Fibroblast of skin of back (primary cell): ENCODE data around the gene MON2.
"Not testable (repeated sequence)": the region's sequence is repeated elsewhere in the genome, so short reads cannot be mapped to it uniquely, and the experiment has no call there.

Source experiments
- DNase-seq: peaks from one replicate; pipeline ENCODE4 v3.0.0-alpha.2; 2013

Gene MON2

GRCh38 chr12:62552906-62553556 lies 86.4 kb downstream of the MON2 start:
- no peak for DNase-seq

DNA sequence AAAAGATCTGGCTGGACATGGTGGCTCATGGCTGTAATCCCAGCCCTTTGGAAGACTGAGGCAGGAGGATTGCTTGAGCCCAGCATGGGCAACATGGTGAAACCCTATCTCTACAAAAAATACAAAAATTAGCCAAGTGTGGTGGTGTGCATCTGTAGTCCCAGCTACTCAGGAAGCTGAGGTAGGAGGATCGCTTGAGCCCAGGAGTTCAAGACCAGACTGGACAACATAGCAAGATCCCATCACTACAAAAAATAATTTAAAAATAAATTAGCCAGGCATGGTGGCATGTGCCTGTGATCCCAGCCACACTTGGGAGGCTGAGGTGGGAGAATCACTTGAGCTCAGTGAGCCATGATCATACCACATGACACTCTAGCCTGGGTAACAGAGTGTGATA lies 92.7 kb downstream of the MON2 start:
- not testable (repeated sequence) for DNase-seq

DNA sequence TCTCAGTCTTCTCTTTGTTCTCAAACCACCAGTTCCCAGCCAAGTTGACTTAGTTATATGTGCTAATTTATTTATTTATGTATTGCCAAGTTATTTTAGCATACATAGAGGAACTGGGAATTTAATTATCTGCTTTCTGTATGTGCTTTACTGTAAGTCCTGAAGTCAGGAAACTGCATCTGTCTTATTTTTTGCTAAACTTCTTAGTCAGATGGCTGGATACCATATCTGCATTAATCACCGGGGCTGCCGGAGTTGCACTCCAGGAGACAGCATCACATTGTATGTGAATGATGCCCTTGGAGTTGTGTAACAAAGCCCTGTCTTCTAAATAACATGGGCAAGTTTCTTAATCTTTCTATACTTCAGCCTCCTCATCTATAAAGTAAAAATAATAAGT lies 96.2 kb downstream of the MON2 start:
- no peak for DNase-seq

GRCh38 chr12:62575036-62575435 lies 108.4 kb downstream of the MON2 start:
- no peak for DNase-seq

DNA sequence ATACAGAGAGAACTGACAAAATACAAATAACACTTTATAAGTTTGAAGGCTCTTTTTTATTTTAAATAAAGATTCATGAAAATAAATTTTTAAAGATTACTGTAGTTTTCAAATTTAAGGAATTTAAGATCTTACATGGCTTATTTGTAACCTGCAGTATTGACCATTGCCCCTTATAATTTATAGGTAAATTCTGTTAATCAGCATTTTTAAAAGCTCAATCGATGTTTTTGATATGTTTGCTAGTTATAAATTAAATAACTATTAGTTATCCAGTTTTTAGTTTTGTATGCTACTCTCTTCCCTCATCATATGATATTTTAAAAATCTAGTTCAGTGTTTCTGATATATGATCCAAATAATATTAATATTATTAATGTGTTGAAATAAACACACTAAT lies 109.9 kb downstream of the MON2 start:
- DNase-seq, result no peak

DNA sequence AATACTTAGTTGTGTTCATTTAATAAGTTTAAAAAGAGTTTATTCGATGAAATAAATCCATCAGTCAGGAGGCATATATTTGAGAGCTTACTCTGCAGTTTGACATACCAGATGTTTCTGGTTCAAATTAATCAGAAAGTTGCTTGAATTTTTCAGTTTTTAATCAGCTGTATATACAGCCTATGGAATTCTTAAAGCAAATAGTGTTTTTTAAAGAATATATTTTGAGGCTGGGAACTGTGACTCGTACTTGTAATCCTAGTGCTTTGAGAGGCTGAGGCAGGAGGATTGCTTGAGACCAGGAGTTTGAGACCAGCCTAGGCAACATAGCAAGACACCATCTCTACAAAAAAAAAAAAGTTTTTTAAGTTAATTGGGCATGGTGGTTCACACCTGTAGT lies 112.1 kb downstream of the MON2 start:
- peak; percentile 60 for DNase-seq

DNA sequence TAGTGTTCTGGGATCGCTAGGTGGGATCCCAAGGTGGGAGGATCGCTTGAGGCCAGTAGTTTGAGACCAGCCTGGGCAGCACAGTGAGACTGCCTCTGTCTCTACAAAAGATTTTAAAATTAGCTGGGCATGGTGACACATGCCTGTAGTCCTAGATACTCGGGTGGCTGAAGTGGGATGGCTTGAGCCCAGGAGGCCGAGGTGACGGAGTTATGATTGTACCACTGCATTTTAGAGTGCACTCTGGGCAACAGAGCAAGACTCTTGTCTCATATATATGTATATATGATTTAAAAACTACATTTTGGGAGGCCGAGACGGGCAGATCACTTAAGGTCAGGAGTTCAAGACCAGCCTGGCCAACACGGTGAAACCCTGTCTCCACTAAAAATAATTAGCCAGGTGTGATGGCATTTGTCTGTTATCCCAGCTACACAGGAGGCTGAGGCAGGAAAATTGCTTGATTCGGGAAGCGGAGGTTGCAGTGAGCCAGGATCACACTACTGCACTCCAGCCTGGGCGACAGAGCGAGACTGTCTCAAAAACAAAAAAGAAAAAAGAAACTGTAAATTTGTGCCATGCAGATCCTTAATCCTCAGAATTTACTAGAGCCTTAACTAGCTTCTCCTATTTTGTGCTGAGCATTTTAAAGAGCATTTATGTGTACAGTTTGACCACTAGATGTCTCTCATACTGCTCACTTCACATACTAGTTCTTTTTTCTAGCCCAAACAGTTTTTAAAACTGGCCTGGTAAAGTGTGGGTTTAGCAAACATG lies 114.8 kb downstream of the MON2 start:
- DNase-seq, result peak; percentile 62

DNA sequence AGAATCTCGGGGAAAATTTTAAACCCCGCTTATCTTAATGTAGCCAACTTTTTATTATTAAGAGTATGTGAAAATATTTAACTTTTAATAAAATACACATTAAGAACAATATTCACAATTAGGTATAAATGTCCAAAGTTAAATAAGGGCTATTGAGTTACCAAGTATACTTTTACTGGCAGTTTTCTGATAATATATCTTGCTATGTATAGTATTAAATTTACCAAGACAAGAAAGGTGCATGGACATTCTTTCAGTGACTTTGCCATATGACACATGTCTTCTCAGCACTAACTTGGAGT lies 115.4 kb downstream of the MON2 start:
- no peak for DNase-seq

GRCh38 chr12:62584619-62585018 lies 118.0 kb downstream of the MON2 start:
- DNase-seq, result no peak

DNA sequence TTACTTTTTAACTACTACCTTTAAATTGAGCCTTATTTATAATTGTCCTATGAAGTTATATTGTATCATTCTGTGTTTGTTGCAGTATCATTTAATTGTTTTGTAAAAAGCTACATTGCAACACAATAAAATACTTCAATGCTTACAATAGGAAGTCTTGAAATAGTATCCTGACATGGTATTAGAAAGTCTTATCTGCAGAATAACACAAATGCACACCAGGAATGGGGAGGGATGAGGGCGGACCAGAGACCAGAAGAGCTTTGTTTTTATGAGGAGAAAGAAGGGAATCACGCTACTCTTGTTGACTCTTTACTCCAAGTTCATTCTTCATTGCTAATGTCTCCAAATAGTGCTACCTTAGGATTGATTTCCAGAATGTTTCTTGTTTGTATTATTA lies 120.2 kb downstream of the MON2 start:
- DNase-seq, result no peak

- peak; percentile 84 for DNase-seq
These were observed 122.3 kb downstream of the MON2 start for GRCh38 chr12:62588916-62589315.

GRCh38 chr12:62597253-62597652 lies 130.6 kb downstream of the MON2 start:
- DNase-seq, result no peak

- no peak for DNase-seq
These were observed 132.2 kb downstream of the MON2 start for GRCh38 chr12:62598846-62599245.

DNA sequence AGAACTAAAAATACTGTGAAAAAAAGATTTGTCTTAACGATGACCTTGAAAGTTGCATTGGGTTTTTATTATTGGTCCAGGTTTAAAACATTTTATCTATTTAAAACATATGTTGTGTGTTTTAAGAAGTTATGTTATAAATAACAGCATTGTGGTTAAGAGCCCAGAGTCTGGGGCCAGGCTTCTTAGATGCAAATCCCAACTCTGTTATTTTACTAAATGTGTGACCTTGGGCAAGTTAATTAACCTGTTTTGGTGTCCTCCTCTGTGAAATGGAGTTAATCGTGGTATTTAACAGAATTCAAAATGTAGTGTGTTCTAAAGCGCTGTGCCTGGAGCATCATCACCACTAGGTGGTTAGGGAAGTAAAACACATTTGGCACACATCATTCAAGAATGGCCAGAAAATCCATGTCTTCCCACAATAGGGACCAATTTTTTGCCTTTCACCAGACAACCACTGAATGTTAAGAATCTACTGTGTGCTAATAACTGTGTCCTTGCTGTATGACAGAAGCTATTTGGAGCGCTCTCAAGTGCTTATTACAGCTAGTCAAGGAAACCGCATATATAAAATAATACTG lies 133.3 kb downstream of the MON2 start:
- DNase-seq, result no peak

- no peak for DNase-seq
These were observed 135.1 kb downstream of the MON2 start for GRCh38 chr12:62601765-62602164.

GRCh38 chr12:62602255-62603060 lies 135.8 kb downstream of the MON2 start:
- DNase-seq, result peak; percentile 93

- DNase-seq, result peak; percentile 91
These were observed 136.6 kb downstream of the MON2 start for GRCh38 chr12:62603061-62603810.

DNA sequence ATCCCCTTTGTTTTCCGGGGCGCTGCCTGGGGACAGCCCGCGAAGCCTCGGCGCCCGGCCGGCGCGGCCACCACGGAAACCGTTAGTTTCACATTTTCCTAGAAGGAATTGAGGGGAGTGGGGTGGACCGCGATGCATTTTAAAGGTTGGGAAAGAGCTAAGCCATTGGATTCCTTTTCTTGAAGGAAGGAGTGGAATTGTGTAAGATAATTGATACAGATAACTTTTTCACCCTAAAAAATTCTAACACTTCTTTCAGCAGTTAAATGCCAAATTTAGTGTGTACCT lies 137.1 kb downstream of the MON2 start:
- no peak for DNase-seq

DNA sequence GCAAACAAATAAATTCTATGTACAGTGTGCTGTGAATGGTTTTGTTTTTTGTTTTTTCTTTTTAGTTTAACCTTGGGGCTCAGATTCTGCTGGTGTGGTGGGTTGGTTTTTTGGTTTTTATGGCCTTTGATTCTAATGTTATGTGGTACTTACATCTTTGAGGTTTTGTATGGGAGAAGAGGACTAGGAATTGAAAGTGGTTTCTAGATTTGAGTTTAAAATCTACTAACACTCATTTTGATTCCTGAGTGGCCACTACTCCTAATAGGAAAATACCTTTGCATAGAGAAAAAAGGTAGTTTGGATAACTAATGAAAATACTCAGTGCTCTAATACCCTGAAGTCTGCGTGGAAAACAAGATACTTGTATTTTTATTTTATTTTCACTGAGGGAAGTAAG lies 137.7 kb downstream of the MON2 start:
- DNase-seq, result no peak

DNA sequence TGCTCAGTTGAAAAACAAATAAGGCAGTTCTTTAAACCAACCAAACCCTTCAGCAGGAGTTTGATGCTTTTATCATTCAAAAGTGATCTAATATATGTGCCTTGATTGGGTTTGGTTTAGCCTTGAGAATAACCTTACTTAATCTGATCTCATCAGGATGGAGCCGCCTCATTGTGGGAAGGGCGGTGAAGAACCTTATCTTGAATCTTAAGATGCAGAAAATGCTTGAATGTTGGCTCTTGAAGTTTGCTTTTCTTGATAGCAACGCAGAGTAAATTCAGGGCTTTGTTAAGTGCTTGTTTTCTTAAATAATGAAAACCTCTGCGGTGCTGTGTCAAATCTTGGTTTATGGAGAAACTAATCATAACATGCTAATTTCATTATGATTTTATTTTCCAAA lies 138.2 kb downstream of the MON2 start:
- peak; percentile 37 for DNase-seq

GRCh38 chr12:62605981-62606380 lies 139.4 kb downstream of the MON2 start:
- no peak for DNase-seq

DNA sequence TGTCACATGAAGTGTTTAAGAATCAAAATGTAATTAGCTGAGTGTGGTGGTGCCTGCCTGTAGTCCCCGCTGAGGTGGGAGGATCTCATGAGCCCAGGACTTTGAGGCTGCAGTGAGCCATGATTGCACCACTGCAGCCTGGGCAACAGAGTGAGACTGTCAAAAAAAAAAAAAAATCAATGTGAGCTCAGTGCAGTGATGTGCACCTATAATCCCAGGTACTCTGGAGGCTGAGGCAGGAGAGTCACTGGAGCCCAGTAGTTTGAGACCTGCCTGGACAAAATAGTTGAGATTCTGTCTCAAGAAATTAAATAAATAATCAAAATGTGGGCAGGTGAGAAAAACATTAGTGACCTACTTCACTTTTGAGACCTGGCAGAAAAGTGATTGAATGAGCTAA lies 140.0 kb downstream of the MON2 start:
- DNase-seq, result no peak

DNA sequence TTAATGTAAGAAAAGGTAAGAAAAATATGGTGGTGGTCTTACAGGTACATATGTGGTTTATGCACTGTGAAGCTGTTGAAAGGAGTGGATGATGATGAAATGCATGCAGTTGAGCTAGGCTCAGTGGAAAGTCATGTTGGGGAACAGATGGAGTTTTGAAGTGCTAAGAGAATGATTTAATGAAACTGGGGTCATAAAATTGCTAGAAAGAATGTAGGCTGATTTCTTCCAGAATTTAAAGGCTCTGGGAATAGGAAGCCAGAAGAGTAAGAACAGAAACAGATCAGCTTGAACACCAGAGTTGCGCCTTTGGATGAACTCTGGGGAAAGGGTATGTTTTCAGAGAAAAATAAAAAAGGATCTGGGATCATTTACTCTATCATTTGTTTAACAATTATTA lies 146.5 kb downstream of the MON2 start:
- no peak for DNase-seq
